ENCODE results near the gene GABRP.
"Not testable (repeated sequence)": the region's sequence is repeated elsewhere in the genome, so short reads cannot be mapped to it uniquely, and the experiment has no call there.

GABRP gene

GRCh38 chr5:170809551-170809950, 26.0 kb downstream of the GABRP start:
- no peak for DNase-seq

GRCh38 chr5:170811719-170812118, 28.2 kb downstream of the GABRP start:
- DNase-seq, result no peak

- no peak for DNase-seq
Measured at GRCh38 chr5:170813231-170813630, 29.7 kb downstream of the GABRP start.

GRCh38 chr5:170817195-170817594, 33.7 kb downstream of the GABRP start:
- DNase-seq, result no peak

GRCh38 chr5:170818232-170818631, 34.7 kb downstream of the GABRP start:
- no peak for DNase-seq

- DNase-seq, result no peak
Measured at GRCh38 chr5:170819824-170820223, 36.3 kb downstream of the GABRP start.

GRCh38 chr5:170821257-170821800, 37.8 kb downstream of the GABRP start:
- DNase-seq, result no peak

- no peak for DNase-seq
Measured at GRCh38 chr5:170826117-170826516, 42.6 kb downstream of the GABRP start.

GRCh38 chr5:170832241-170832640, 48.7 kb downstream of the GABRP start:
- DNase-seq, result no peak

- DNase-seq, result not testable (repeated sequence)
Measured at GRCh38 chr5:170833981-170834380, 50.5 kb downstream of the GABRP start.

GRCh38 chr5:170836226-170836625, 52.7 kb downstream of the GABRP start:
- no peak for DNase-seq

- DNase-seq, result no peak
Measured at GRCh38 chr5:170843870-170844269, 60.3 kb downstream of the GABRP start.

- DNase-seq, result no peak
Measured at GRCh38 chr5:170844651-170845050, 61.1 kb downstream of the GABRP start.

GRCh38 chr5:170846416-170846815, 62.9 kb downstream of the GABRP start:
- no peak for DNase-seq

GRCh38 chr5:170846846-170847245, 63.3 kb downstream of the GABRP start:
- DNase-seq, result no peak

- no peak for DNase-seq
Measured at GRCh38 chr5:170848033-170848432, 64.5 kb downstream of the GABRP start.

GRCh38 chr5:170849374-170849773, 65.8 kb downstream of the GABRP start:
- no peak for DNase-seq

GRCh38 chr5:170854566-170854965, 71.0 kb downstream of the GABRP start:
- DNase-seq, result no peak

GRCh38 chr5:170857066-170857465, 73.5 kb downstream of the GABRP start:
- DNase-seq, result no peak

GRCh38 chr5:170860415-170860814, 76.9 kb downstream of the GABRP start:
- DNase-seq, result no peak

GRCh38 chr5:170860818-170861666, 77.5 kb downstream of the GABRP start:
- no peak for DNase-seq

GRCh38 chr5:170861667-170861916, 78.1 kb downstream of the GABRP start:
- DNase-seq, result no peak

GRCh38 chr5:170861917-170862766, 78.6 kb downstream of the GABRP start, which contains the start of gene RANBP17:
RANBP17 (plus strand) TSS chr5:170862018.
- DNase-seq, result no peak

- DNase-seq, result no peak
Measured at GRCh38 chr5:170863646-170864045, 80.1 kb downstream of the GABRP start.
